GM19035 (cell line): Measurements from ENCODE around the gene ZFAND3.

Experiments
- ATAC-seq: cut with Tn5 transposase; IDR thresholded peaks from one replicate; pipeline ENCODE4 v1.9.1; 2021; ENCODE audit not compliant: unreplicated experiment

Gene ZFAND3

DNA sequence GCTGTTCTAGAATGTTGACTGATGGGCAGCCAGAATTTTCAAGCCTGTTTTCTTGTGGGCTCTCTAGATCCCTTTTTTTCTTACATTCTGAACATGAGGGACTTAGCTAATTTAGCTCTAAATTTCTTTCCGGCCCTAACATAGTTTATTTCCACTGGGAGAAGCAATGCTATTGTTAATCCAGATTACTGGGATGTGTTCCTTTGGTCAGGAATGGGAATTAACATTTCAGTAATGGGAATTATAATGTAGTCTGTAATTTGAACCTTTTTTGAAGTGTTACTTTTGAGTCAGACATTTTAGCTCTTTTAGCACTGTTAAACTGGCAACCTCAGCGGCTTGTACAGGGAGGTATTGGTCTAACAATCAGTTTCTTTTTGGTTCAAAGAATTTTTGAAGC is 7.5 kb downstream of the ZFAND3 start:
- no peak for ATAC-seq

DNA sequence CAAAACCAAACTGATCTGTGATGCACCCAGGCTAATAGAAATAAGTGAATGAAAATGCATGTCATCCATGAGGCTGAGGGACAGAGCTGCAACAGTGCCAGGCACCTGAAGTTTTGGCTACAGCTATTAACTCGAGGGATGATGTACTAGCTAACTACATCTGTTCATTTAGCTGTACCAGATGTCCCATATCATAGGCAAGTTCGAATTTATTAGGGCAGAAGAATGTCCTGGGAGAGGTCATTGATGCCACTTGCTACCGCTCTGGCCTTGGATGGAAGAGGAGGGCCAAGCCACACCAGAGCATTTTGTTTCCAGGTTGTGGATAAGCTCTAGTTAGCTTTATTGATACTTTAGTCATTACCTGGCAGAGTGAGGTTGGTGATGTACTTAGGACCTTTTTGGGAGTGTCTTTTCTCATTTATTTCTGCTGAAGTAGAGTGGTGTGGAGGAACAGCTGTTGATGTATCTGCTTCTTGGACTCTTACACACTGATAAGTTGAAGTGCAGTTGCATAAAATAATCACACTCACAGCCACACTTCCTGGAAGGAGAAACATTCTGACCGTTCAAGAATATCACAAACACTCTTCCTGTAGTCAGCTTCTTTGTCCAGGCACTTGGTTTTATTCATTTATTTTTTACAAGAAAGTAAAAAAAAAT is 8.2 kb downstream of the ZFAND3 start:
- ATAC-seq: no peak

- no peak for ATAC-seq
Measured at GRCh38 chr6:37830225-37830624, 10.7 kb downstream of the ZFAND3 start.

GRCh38 chr6:37831457-37831856 is 11.9 kb downstream of the ZFAND3 start:
- no peak for ATAC-seq

DNA sequence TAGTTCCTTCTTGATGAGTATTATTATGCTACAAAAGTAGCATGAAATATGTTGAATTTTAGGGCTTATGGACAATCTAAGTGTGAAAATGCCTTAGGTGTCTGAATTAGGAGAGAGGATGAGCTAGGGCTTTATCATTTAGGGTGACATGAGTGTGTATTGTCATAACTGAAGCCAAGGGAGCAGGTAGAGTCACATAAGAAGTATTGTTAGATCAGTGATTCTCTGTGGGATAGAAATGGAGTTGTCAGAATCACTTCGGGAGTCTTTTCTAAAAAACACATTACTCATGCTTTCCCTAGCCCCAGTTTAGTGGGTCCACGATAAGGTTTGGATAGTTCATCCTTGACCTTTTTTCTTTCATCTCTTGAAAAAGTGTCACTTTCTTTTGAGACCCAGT is 16.4 kb downstream of the ZFAND3 start:
- no peak for ATAC-seq

GRCh38 chr6:37838219-37838921 is 18.8 kb downstream of the ZFAND3 start:
- ATAC-seq: no peak

- no peak for ATAC-seq
Measured at GRCh38 chr6:37840143-37840939, 20.8 kb downstream of the ZFAND3 start.

DNA sequence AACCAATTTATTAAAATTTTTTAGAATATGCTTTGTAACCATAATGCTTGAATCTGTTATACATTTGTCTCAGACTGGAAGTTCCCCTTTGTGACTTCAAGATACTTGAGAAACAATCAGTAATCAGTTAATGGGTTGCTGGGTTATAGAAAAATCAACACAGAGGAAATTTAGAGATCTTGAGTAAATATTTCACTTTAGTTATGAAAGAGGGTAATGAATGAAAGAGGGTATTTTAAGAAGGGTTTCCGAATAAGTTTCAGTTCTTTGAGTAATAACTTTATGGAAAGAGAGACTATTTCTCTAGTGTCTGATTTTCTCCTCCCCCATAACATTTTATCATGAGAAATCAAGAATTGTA is 21.4 kb downstream of the ZFAND3 start:
- no peak for ATAC-seq

DNA sequence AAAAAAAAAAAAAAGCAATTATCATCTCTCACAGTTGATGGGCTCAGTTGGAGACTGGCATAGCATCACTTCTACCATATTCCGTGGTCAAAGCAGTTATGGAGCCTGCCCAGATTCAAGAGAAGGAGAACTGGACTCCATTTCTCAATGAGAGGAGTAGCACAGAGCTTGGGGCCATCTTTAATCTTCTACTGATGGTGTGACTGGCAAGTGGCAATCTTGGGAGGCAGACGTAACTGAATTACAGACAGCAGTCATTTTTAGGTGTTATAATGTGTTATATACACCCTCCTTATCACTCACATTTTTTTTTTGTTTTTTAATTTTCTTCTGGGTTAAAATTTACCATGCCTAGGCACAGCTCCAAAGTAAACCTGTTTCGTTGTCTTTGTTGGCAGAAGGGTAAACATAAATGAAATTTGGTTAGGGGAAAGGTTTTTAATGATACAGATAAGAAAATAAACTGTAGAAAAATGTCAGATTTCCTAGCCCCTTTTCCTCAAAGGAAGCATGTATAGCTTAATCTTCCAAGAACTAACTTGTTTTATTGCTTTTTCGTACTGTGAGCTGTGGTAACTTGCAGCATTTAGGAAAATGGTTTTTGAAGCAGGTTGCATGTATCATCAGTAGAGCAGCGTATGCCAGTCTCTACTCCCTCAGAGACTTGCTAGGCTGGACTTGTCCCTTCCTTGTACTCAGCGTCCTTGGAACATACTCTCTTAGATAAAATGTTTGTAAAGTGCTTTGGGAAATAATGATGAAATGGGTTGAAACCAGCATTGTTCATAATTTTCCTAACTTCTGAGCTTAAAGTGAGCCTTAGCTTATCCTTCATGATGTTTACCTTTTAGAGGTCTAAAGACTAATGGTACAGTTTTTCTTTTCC is 25.7 kb downstream of the ZFAND3 start:
- ATAC-seq: no peak

- ATAC-seq: no peak
Measured at GRCh38 chr6:37845930-37846329, 26.4 kb downstream of the ZFAND3 start.

GRCh38 chr6:37847704-37848103 is 28.2 kb downstream of the ZFAND3 start:
- no peak for ATAC-seq

DNA sequence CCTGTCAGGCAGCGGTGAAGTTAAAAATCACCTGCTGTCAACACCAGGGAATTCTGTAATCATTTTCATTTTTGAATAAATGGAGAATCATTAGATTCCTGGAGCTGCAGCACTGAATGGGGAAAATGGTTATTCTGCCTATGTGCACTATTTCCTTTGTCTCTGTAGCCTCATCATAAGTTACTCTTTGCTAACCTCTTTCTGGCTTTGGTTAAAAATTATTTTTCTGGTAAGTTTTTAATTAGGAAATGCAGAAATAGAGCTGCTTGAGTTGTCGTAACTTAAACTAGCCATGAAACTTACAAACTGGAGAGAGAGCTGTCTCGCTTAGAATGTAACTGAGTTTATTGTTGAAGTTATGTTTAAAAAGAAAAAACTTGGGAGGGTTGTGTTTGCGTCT is 28.8 kb downstream of the ZFAND3 start:
- no peak for ATAC-seq

- no peak for ATAC-seq
Measured at GRCh38 chr6:37850260-37850659, 30.7 kb downstream of the ZFAND3 start.

- ATAC-seq: no peak
Measured at GRCh38 chr6:37850728-37851285, 31.3 kb downstream of the ZFAND3 start.

DNA sequence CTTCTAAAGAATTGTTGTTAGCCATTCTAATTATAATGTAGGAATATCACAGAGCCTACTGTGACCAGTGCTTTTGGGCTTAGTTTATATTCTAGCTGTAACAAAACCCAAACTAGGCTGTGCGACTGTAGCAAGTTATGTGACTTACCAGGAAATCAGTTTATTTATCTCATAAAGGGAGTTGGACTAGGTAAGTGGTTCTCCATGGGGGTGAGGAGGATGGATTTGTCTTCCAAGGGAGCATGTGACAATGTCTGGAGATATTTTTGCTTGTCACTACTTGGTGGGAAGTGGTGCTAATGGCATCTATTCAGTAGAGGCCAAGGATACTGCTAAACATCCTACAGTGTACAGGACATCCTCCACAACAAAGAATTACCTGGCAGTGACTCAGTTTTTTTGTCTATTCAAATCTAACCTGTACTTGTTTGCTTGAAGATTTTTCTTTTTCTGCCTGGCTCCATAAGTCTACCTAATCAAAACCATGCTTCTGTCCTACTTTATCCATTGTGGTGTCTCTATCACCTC is 32.5 kb downstream of the ZFAND3 start:
- ATAC-seq: no peak

DNA sequence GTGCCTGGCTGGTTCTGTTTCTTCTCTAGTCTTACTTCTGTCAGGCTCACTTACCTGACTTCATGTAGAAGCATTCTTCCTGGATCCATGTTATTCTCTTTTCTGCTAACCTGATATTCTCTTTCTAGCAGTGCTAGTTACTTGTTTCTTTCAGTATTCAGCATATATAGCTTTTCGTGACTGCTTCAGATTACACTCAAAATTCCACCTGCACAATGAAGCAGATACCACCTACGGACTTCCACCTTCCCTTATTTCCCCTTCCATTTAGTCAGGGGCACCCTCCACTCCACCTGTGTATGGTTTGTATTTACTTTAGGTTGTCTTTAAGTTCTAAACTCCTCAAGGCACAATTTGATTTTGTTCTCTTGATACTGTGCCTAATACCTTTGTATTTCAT is 36.8 kb downstream of the ZFAND3 start:
- no peak for ATAC-seq

DNA sequence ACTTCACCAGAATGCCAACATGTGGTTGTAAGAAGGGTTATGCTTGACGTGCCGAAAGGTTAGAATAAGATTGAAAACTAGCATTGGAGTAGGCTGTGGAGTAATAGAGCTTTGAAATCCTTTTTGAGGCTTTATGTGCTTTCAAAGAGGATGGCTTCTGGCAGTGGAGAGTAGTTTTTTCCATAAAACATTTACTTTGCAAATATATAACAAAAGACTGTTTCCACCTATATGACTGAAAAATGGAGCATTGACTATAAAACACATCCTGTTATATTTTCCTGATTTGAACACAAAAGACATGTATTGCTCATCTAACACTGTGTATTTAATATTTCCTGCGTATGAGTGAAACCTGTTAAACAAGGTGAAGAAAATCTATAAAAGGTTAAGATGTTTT is 38.8 kb downstream of the ZFAND3 start:
- ATAC-seq: no peak

DNA sequence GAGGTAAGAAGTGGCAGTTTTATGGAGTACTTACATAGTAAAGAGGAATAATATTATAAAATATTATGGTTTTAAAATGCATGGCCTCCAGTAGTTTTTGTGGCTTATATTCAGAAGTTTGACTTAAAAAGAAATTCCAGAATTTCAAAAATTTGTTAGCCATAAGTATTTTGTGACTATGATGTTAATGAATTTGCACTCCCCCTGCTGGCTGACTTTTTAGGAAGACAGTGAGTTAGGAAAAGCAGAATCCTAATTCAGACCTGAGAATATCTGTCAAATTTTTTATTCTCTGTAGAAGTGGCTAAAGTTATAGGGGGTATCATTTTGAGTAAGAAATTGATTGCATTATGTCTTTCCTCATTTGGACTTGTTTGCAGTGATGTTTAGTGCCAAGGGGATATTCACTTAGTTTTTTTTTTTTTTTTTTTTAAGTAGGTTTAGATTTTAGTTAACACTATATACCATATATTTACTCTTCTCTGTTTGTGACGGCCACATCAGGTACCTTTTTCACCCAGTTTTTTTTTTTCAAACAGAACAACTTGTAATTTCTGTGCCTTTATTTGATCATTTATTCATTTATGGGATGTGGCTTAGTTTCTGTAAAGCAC is 40.8 kb downstream of the ZFAND3 start:
- ATAC-seq: no peak

DNA sequence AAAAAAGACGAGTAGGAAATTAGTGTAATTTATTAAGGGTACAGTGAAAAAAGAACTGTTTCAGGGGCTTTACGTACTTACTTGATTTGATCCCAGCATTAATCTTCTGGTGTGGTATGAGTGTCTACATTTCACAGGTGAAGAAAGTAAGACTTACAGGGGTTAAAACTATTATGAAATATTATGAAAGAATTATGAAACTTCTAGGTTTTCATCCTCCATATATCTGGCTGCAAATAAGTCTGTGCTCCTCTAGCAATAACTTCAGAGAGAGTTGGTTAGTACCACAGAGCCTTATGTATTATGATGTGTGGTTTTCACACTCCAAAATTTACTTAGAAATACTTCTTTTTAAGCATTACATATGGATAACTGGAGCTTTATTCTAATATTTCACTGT is 41.9 kb downstream of the ZFAND3 start:
- no peak for ATAC-seq

DNA sequence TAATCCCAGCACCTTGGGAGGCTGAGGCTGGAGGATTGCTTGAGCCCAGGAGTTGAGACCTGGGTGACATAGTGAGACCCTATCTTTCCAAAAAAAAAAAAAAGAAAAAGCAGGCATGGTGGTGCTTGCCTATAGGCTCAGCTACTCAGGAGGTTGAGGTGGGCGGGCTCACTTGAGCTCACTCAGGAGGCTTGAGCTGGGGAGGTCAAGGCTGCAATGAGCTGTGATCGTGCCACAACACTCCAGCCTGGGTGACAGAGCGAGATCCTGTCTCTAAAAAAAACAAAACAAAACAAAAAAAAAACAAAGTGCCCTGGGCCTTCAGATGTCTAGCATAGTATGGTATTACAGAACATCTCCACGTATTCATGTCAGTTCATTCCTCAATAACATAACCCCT is 42.9 kb downstream of the ZFAND3 start:
- no peak for ATAC-seq
